Liver (tissue), 3 donors: Measurements from ENCODE around the gene PITPNM3.

Experiments
- RAD21 ChIP-seq, 2 donors: IDR thresholded peaks; 2 replicates each; pipeline ENCODE4 v1.6.1; 2016; ENCODE audit warnings: antibody characterized with exemption in 2 of 2, mild to moderate bottlenecking in 2 of 2
- ZBTB33 ChIP-seq: IDR thresholded peaks from 2 replicates; pipeline ENCODE4 v1.6.1; 2016; ENCODE audit warnings: antibody characterized with exemption
- TF ChIP-seq, protein P1 (sequence below): fragments of 150-350 bp; IDR thresholded peaks from 2 replicates; pipeline ENCODE4 v1.5.1; 2017; ENCODE audit warnings: improper control_type of control experiment, low read depth, low read length; ENCODE audit not compliant: missing input control
- TF ChIP-seq, protein P2 (sequence below): IDR thresholded peaks from 2 replicates; pipeline ENCODE4 v1.6.1; 2016; ENCODE audit warnings: antibody characterized with exemption, mild to moderate bottlenecking
- donor health status: healthy.
- donor health status: healthy.

GRCh38 chr17:6597727-6598126 lies 41.4 kb upstream of the PITPNM3 start:
- TF ChIP-seq, protein P1, sequence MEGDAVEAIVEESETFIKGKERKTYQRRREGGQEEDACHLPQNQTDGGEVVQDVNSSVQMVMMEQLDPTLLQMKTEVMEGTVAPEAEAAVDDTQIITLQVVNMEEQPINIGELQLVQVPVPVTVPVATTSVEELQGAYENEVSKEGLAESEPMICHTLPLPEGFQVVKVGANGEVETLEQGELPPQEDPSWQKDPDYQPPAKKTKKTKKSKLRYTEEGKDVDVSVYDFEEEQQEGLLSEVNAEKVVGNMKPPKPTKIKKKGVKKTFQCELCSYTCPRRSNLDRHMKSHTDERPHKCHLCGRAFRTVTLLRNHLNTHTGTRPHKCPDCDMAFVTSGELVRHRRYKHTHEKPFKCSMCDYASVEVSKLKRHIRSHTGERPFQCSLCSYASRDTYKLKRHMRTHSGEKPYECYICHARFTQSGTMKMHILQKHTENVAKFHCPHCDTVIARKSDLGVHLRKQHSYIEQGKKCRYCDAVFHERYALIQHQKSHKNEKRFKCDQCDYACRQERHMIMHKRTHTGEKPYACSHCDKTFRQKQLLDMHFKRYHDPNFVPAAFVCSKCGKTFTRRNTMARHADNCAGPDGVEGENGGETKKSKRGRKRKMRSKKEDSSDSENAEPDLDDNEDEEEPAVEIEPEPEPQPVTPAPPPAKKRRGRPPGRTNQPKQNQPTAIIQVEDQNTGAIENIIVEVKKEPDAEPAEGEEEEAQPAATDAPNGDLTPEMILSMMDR = no peak
- TF ChIP-seq, protein P2, sequence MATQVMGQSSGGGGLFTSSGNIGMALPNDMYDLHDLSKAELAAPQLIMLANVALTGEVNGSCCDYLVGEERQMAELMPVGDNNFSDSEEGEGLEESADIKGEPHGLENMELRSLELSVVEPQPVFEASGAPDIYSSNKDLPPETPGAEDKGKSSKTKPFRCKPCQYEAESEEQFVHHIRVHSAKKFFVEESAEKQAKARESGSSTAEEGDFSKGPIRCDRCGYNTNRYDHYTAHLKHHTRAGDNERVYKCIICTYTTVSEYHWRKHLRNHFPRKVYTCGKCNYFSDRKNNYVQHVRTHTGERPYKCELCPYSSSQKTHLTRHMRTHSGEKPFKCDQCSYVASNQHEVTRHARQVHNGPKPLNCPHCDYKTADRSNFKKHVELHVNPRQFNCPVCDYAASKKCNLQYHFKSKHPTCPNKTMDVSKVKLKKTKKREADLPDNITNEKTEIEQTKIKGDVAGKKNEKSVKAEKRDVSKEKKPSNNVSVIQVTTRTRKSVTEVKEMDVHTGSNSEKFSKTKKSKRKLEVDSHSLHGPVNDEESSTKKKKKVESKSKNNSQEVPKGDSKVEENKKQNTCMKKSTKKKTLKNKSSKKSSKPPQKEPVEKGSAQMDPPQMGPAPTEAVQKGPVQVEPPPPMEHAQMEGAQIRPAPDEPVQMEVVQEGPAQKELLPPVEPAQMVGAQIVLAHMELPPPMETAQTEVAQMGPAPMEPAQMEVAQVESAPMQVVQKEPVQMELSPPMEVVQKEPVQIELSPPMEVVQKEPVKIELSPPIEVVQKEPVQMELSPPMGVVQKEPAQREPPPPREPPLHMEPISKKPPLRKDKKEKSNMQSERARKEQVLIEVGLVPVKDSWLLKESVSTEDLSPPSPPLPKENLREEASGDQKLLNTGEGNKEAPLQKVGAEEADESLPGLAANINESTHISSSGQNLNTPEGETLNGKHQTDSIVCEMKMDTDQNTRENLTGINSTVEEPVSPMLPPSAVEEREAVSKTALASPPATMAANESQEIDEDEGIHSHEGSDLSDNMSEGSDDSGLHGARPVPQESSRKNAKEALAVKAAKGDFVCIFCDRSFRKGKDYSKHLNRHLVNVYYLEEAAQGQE = no peak
- TF ChIP-seq RAD21 (IDR thresholded peaks at IDR 0.05) (no peak), ZBTB33 (no peak)
